DOHH2 (cell line): Measurements from ENCODE around the gene STPG1.

ENCODE experiments used
- H3F3A ChIP-seq: fragments of 200-600 bp; sonication (generic), shearing (Covaris generic); 2 replicates; pipeline ENCODE4 v1.6.0; 2016; ENCODE audit warnings: antibody characterized with exemption, mild to moderate bottlenecking; ENCODE audit not compliant: control insufficient read depth, insufficient read depth
- H3K27ac ChIP-seq: fragments of 200-600 bp; sonication (generic); 2 replicates; pipeline ENCODE4 v1.5.1; 2014; ENCODE audit warnings: low read depth, mild to moderate bottlenecking, low read length, moderate library complexity
- H3K27me3 ChIP-seq: fragments of 200-600 bp; sonication (generic); 2 replicates; pipeline ENCODE4 v1.6.1; 2014; ENCODE audit warnings: mild to moderate bottlenecking, low read length, mixed read lengths; ENCODE audit not compliant: control insufficient read depth
- H3K36me3 ChIP-seq: fragments of 200-600 bp; sonication (generic); 2 replicates; pipeline ENCODE4 v1.6.1; 2014; ENCODE audit warnings: mild to moderate bottlenecking, low read length, moderate library complexity, mixed read lengths; ENCODE audit not compliant: control insufficient read depth
- H3K4me1 ChIP-seq: fragments of 200-600 bp; sonication (generic); 2 replicates; pipeline ENCODE4 v1.6.1; 2014; ENCODE audit warnings: mild to moderate bottlenecking, low read length, mixed read lengths; ENCODE audit not compliant: control insufficient read depth
- H3K4me2 ChIP-seq: fragments of 200-600 bp; sonication (generic); 2 replicates; pipeline ENCODE4 v1.6.0; 2014; ENCODE audit warnings: mild to moderate bottlenecking, low read length, moderate library complexity
- H3K4me3 ChIP-seq: fragments of 200-600 bp; sonication (generic); 2 replicates; pipeline ENCODE4 v1.5.1; 2014; ENCODE audit warnings: mild to moderate bottlenecking, low read length, mixed read lengths
- H3K79me2 ChIP-seq: fragments of 200-600 bp; sonication (generic); 2 replicates; pipeline ENCODE4 v1.6.1; 2014; ENCODE audit warnings: mild to moderate bottlenecking, low read length, mixed read lengths; ENCODE audit not compliant: control insufficient read depth
- H3K9me2 ChIP-seq: fragments of 200-600 bp; sonication (generic); replicated peaks from 2 replicates; pipeline ENCODE4 v1.6.1; 2014; ENCODE audit warnings: mild to moderate bottlenecking, low read length, mixed read lengths; ENCODE audit not compliant: control insufficient read depth
- H3K9me3 ChIP-seq: fragments of 200-600 bp; sonication (generic); 2 replicates; pipeline ENCODE4 v1.6.1; 2014; ENCODE audit warnings: antibody characterized with exemption, low read length, mixed read lengths; ENCODE audit not compliant: control insufficient read depth, insufficient read depth
- H4K20me1 ChIP-seq: fragments of 200-600 bp; sonication (generic); 2 replicates; pipeline ENCODE4 v1.6.0; 2014; ENCODE audit warnings: low read depth, mild to moderate bottlenecking, antibody characterized with exemption, low read length, moderate library complexity; ENCODE audit not compliant: control insufficient read depth, insufficient read depth
- CTCF ChIP-seq: fragments of 200-600 bp; sonication (generic); IDR thresholded peaks from one replicate; pipeline ENCODE4 v1.5.1; 2014; ENCODE audit warnings: antibody characterized with exemption, mild to moderate bottlenecking, low read depth, low read length; ENCODE audit not compliant: poor library complexity, severe bottlenecking
- EZH2phosphoT487 ChIP-seq: fragments of 200-600 bp; sonication (generic); IDR thresholded peaks from 2 replicates; pipeline ENCODE4 v1.6.1; 2017; ENCODE audit warnings: borderline replicate concordance, mild to moderate bottlenecking, antibody characterized with exemption, low read length, moderate library complexity, mixed read lengths

Gene STPG1

GRCh38 chr1:24349891-24350290 is 63.7 kb downstream of the STPG1 start:
- H3K36me3 ChIP-seq, result no peaks in the 10 kb centered on the region
- no peaks in the 10 kb centered on the region for H3F3A ChIP-seq
- no peak overlapping the region for H3K4me2 ChIP-seq
- H3K4me1 ChIP-seq, result peaks cover 7% of the 10 kb centered on the region
- H3K79me2 ChIP-seq, result no peaks in the 10 kb centered on the region
- no peaks in the 10 kb centered on the region for H3K9me2 ChIP-seq
- TF ChIP-seq EZH2phosphoT487, result no peak
- no peak for TF ChIP-seq CTCF
- H4K20me1 ChIP-seq, result no peaks in the 10 kb centered on the region
- H3K4me3 ChIP-seq, result no peak overlapping the region
- H3K9me3 ChIP-seq, result no peaks in the 10 kb centered on the region
- H3K27ac ChIP-seq, result no peak overlapping the region
- H3K27me3 ChIP-seq, result no peaks in the 10 kb centered on the region

- no peaks in the 10 kb centered on the region for H3K9me3 ChIP-seq
- H3K4me3 ChIP-seq, result no peak overlapping the region
- H3K36me3 ChIP-seq, result no peaks in the 10 kb centered on the region
- no peaks in the 10 kb centered on the region for H4K20me1 ChIP-seq
- no peaks in the 10 kb centered on the region for H3K27me3 ChIP-seq
- no peaks in the 10 kb centered on the region for H3F3A ChIP-seq
- no peak for TF ChIP-seq EZH2phosphoT487
- no peak for TF ChIP-seq CTCF
- H3K27ac ChIP-seq, result no peak overlapping the region
- peaks cover 7% of the 10 kb centered on the region for H3K4me1 ChIP-seq
- no peaks in the 10 kb centered on the region for H3K79me2 ChIP-seq
- no peaks in the 10 kb centered on the region for H3K9me2 ChIP-seq
- no peak overlapping the region for H3K4me2 ChIP-seq
Measured at GRCh38 chr1:24348196-24348595, 65.4 kb downstream of the STPG1 start.

GRCh38 chr1:24347159-24347934 is 66.2 kb downstream of the STPG1 start:
- H4K20me1 ChIP-seq, result no peaks in the 10 kb centered on the region
- H3K27ac ChIP-seq, result no peak overlapping the region
- no peak overlapping the region for H3K4me2 ChIP-seq
- no peak overlapping the region for H3K4me3 ChIP-seq
- H3K36me3 ChIP-seq, result no peaks in the 10 kb centered on the region
- H3F3A ChIP-seq, result no peaks in the 10 kb centered on the region
- H3K4me1 ChIP-seq, result peaks cover 6% of the 10 kb centered on the region
- H3K9me2 ChIP-seq, result no peaks in the 10 kb centered on the region
- H3K27me3 ChIP-seq, result no peaks in the 10 kb centered on the region
- TF ChIP-seq CTCF (no peak), EZH2phosphoT487 (no peak)
- H3K9me3 ChIP-seq, result no peaks in the 10 kb centered on the region
- H3K79me2 ChIP-seq, result no peaks in the 10 kb centered on the region

GRCh38 chr1:24345334-24345733 is 68.2 kb downstream of the STPG1 start:
- 0 out of 2 replicates have a peak, but pooled peaks cover 5% of the 10 kb centered on the region for H3K4me1 ChIP-seq
- no peaks in the 10 kb centered on the region for H3K79me2 ChIP-seq
- no peaks in the 10 kb centered on the region for H3F3A ChIP-seq
- no peak overlapping the region for H3K27ac ChIP-seq
- H3K27me3 ChIP-seq, result no peaks in the 10 kb centered on the region
- H4K20me1 ChIP-seq, result no peaks in the 10 kb centered on the region
- no peak overlapping the region for H3K4me2 ChIP-seq
- no peaks in the 10 kb centered on the region for H3K9me3 ChIP-seq
- no peaks in the 10 kb centered on the region for H3K9me2 ChIP-seq
- H3K36me3 ChIP-seq, result no peaks in the 10 kb centered on the region
- H3K4me3 ChIP-seq, result no peak overlapping the region
- TF ChIP-seq EZH2phosphoT487 (no peak), CTCF (no peak)
